Uterus (tissue), 2 donors: Measurements from ENCODE around the gene CES4A.

Experiments used
- POLR2A ChIP-seq, 2 donors: fragments of 450-650 bp; IDR thresholded peaks; one replicate each; pipeline ENCODE4 v1.6.1; 2016; ENCODE audit warnings: antibody characterized with exemption in 2 of 2, mild to moderate bottlenecking in 1 of 2, moderate library complexity in 1 of 2
- TF ChIP-seq, protein P1 (sequence below), 4 experiments: fragments of 200-600 bp in 2 of 4; fragments of 450-650 bp in 2 of 4; sonication (generic) in 2 of 4; IDR thresholded peaks; one replicate each; pipeline ENCODE4 v1.5.1; 2016 to 2019; ENCODE audit warnings: antibody characterized with exemption in 4 of 4, mild to moderate bottlenecking in 2 of 4, moderate library complexity in 1 of 4

DNA sequence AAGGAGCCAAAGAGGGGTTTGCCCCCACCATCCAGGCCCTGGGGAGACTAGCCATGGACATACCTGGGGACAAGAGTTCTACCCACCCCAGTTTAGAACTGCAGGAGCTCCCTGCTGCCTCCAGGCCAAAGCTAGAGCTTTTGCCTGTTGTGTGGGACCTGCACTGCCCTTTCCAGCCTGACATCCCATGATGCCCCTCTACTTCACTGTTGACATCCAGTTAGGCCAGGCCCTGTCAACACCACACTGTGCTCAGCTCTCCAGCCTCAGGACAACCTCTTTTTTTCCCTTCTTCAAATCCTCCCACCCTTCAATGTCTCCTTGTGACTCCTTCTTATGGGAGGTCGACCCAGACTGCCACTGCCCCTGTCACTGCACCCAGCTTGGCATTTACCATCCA, 20.8 kb downstream of the CES4A start:
- TF ChIP-seq, protein P1, sequence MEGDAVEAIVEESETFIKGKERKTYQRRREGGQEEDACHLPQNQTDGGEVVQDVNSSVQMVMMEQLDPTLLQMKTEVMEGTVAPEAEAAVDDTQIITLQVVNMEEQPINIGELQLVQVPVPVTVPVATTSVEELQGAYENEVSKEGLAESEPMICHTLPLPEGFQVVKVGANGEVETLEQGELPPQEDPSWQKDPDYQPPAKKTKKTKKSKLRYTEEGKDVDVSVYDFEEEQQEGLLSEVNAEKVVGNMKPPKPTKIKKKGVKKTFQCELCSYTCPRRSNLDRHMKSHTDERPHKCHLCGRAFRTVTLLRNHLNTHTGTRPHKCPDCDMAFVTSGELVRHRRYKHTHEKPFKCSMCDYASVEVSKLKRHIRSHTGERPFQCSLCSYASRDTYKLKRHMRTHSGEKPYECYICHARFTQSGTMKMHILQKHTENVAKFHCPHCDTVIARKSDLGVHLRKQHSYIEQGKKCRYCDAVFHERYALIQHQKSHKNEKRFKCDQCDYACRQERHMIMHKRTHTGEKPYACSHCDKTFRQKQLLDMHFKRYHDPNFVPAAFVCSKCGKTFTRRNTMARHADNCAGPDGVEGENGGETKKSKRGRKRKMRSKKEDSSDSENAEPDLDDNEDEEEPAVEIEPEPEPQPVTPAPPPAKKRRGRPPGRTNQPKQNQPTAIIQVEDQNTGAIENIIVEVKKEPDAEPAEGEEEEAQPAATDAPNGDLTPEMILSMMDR (IDR thresholded peaks at IDR 0.05), result no peak
- no peak for TF ChIP-seq POLR2A (IDR thresholded peaks at IDR 0.05)
